C1 segment of cervical spinal cord (tissue), 14 donors: ENCODE measurements around the gene FRMPD4.

Experiments
- DNase-seq, 14 donors: peaks; one replicate each; lab custom pipeline; 2025; lab: John Stamatoyannopoulos, UW

The FRMPD4 gene

DNA sequence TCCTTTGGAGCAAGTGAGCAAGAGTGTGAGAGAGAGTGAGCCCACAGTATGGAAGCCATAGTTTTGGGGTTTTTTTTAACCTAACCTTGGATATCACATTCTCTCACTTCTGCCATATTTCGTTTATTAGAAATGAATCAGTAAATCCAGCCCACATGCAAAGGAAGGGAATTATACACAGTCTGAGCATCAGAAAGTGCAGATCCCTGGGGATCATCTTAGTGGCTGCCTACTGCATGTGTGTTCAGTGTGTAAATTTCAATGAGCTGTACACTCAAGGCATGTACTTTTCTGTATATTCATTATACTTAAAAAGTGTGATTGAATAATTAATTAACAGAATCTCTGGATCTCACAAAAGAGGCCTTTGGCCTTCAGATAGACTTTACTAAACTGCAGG lies 519.2 kb downstream of the FRMPD4 start:
- DNase-seq, result no peak

DNA sequence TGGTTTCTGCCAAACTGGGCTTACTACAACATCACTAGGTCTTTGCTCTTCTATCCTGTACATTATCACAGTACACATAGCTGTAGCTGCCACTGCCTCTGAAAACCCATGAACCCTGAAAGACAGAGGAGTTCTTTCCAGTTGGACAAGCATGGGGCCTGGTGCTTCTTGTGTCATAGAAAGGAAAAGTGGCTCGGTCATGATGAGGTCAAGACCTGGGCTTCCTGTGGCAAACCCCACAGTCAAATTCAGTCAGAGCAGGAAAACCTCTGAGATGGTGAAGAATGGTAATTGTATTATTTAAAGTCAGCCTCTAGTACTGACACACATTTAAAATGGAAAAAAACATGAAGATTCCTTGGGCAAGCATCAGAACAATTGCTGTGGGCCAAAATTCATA lies 519.6 kb downstream of the FRMPD4 start:
- DNase-seq, result no peak

DNA sequence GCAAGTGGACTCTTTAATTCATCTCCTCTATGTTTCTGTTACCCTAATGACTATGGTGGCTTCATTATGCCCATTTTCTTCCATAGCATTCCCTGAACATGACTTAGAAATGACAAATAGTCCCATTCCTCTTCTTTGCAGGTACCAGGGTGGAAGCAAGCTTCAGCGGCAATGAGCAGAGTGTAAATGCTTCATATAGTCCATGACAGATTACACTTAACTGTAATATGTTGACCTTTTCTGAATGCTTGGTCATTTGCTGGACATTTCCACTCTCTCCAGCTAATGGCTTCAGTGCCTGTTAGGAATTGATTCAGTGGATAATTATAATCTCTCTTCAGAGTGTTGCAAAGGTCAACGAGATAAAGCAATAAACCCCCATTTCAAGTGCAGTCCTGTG lies 523.2 kb downstream of the FRMPD4 start:
- DNase-seq, result no peak

DNA sequence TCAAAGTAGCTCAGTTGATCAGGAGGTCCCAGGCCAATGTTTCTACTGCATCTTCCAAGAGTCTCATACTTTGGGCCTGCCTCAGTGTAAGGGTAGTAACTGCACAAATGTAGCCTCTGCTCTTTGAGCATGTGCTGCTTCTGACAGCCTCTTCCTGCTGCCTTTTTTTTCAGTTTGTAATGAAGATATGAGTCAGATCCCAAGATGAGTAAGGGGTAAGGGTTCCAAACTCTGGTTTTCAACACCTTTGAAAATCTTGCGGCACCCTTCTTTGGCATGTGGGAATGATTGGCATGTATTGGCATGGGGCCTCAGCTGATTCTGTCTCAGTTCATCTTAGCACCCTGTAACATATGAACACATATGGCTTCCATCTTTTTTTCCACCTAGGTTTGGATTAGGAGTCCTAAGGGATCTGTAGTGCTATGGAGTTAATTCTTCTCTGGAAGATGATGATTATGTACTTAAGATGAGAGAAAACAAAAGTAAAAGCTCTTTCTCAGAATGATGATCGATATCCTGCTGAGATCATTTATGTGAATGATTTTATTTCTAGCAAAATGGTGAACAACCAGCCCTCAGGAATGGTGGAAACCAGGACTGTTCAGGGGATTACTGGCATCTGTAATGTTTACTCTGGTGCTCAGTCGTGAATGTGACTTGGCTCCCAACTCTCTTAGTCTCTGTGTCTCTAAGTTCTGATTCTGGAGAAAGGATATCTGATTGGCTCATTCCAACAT lies 534.3 kb downstream of the FRMPD4 start:
- no peak for DNase-seq

DNA sequence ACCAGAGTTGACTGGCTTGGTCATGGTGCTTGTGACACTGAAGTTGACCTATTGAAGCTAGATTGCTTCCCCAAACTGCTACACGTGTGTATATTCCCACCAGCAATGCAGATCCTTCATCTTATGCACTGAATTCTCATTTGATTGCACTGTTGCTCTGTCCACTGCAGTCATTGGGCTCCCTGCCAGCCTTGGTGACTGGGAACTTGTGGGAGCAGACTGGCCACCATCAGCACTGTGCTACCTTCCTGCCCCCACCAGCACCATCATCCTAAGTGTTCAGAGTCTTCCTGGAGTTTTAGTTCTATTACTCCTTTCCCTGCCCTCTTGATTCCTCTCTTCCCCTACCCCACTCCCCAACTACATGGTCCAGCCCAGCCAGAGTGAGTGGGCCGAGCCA lies 535.2 kb downstream of the FRMPD4 start:
- DNase-seq, result no peak

DNA sequence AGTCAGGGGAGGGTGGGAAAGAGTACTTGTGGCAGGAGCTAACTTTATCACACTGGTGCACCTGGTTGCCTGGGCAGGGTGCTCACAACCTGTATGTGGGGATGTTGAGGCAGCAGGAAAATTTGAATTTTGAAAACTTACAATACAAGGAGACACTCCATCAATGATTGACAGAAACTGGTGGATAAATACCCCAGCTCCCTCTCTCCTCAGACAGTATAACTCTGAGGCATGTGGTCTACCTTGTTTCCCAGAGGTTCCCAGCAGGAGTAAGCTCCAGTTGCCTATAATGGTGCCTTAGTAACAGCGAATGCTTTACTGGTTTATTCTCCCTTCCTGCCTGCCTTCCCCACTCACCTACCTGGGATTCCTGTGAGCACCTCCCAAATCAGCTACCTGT lies 541.2 kb downstream of the FRMPD4 start:
- DNase-seq, result no peak

DNA sequence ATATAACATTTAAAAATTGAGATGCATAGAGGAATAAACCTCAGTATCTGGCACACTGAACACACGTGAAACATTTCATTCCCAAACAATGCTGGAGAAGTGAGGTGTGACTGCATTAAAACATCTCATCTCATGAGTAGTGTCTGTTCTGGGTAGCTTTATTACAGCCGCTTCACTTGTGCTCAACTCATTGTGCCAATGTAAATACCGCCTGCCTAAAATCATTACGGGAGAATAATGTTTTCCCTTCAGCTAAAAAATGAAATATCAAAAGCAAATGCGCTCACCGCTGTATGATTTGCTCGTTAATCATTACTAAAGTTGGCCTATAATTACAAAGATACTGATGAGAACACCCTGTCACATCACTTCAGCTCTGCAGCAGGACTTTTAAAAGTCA lies 542.8 kb downstream of the FRMPD4 start:
- no peak for DNase-seq

DNA sequence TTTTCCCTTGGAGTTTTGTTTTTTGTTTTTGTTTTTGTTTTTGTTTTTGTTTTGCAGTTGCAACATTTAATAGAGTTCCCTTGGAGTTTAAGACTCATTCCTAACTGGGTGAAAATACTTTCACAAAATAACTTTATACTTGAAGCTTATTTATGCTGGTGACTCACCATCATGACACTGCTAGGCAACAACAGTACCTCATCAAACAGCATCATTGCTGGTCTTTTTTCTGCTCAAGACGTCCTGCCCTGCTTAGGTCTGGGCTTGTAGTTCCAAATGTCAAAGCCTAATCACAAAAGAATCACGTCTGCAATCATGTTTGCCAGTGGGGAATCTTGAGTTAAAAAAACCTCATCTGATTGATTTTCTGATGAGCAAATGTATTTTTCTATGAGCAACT lies 547.3 kb downstream of the FRMPD4 start:
- no peak for DNase-seq

DNA sequence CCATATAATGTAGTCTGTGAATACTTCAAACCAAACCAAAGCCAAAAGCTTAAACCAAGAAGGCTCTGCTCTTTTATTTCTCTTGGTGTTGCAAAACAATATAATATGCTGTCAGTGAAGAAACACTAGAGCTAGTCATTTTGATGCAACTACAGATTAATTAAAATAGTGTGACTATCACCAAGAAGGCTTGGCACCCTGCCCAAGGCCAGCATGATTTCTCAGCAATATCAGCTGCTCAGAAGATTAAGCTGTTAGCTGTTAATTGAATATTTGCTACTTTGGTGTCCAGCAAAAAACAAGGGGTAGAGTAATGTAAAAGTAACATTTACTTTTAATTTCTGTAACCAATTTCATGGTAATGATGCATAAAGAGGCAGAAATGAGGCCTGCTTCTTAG lies 548.1 kb downstream of the FRMPD4 start:
- DNase-seq, result no peak

DNA sequence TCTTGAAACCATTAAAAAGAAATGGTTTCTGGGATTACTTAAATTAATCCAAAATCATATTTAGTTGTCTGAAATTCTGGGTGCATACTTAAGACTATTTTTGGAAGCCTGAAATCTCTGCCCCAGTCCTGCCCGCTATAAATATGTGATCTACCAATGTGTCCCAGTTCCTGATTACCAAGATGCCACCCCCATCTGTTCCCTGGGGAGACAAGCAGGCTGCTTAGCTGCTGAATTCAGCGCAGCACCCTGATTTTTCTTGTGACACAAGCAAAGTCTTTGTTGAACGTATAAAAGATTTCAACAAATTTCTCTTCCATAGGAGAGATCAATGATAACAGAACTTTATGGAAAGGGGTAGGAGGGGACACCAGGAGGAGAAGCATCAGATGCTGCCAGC lies 552.4 kb downstream of the FRMPD4 start:
- no peak for DNase-seq

DNA sequence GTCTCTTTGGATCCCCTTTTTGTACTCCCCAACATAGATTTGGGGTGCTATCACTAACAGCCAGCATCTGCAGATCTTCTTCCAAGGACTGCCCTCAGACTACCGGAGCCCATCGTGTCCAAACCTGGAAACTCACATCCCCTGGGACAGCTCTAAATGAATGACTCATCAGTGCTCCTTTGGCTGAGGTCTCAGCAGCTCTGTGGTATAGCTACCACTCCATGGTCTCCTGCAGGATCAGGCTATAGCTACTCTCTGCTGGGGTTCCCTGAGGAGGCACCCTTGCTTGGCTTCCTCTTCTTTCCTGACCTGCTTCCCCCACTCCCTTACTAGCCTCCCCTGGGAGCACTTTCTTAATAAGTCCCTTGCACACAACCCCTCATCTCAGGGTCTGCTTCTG lies 555.5 kb downstream of the FRMPD4 start:
- no peak for DNase-seq

DNA sequence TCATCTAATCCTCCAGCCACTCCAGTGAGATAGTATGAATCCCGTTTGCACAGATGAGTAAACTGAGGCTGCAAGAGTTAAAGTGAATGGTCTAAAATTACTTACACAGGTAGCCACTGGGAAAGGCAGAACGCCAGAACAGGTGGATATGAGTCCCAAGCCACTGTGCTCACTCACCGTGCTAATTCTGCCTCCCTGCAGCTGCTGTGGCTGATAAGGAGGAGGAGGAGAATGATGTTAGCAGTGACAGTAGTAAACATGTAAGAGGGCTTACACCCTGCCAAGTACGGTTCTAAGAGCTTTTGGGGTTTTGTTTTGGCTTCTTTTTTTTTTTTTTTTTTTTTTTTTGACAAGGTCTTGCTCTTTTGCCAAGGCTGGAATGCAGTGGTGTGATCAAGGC lies 562.5 kb downstream of the FRMPD4 start:
- DNase-seq, result no peak

DNA sequence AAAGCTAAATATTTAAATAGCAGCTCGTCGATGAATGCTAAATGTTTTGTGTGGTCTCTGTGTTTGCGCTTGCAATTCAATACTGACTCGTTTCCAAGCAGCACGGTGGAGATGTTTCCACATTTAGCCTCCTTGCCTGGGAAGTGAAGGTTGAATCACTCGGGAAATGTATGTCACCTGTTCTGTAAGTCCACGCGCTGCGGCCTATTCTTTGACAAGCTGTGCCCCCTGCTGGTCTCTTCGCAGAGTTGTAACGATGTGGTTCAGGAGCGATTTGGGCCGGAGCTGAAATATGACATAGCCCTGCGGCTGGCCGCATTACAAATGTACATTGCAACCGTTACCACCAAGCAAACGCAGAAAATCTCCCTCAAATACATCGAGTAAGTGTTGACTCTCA lies 563.4 kb downstream of the FRMPD4 start:
- DNase-seq, result peak in 2 of 14 donors; percentile 1 to 3

DNA sequence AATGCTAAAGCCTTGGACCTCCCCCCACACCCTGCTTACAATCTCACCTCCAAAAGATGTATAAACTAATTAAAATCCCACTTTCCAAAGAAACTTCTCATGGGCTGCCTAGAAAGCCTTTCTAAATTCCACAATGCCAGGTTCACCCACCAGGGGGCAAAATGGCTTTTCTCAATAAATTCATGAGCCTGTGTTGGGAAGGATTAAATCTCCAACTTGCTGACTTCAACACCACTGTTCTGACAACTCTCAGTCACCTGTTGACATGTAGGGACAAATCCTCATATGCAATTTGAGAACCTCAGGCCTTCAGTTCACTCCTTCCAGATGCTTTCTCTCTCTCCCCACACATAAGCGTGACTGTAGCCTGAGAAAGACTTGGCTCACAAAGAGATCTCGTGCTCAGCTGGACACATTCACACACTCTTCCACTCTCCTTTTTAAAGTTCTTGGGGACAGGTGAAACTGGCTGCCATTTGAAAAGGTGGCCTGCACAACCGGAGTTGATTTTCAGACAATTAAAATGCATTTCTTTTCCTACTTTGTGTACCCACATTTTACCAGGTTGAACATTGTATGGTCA lies 564.3 kb downstream of the FRMPD4 start:
- no peak for DNase-seq

DNA sequence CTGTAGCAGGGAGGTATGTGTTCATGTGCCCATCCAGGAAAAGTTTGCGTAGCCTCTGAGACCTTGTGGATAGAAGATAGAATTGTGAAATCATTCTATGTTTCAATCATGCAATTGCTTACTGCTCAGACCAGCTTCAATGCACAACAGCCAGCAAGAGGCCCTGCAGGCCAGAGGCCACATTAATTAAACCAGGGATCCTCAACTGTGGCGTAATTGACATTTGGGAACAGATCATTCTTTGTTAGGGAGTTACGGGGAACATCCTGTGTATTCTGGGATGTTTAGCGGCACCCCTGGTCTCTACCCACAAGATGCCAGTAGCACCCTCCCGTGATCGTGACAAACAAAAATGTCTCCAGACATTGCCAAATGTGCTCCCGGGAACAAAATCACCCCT lies 566.4 kb downstream of the FRMPD4 start:
- DNase-seq, result no peak

DNA sequence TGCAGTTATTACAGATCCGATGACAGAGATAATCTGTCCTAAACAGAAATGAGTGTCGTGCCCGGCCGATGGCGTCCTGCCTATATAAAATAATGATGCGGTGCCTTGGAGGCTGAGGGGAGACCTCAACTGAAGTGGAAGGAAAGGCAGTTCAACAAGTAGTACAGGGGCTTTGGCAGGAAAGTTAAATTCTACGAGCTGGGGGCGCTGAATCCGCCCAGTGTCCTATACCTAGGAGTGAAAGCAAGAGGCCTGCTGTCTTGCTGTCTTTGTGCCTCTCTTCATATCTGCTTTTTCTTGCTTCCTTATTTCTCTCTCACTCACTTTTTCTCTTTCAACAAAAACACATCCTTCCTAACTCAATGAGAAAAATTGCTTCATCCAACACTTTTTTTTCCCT lies 570.8 kb downstream of the FRMPD4 start:
- no peak for DNase-seq

DNA sequence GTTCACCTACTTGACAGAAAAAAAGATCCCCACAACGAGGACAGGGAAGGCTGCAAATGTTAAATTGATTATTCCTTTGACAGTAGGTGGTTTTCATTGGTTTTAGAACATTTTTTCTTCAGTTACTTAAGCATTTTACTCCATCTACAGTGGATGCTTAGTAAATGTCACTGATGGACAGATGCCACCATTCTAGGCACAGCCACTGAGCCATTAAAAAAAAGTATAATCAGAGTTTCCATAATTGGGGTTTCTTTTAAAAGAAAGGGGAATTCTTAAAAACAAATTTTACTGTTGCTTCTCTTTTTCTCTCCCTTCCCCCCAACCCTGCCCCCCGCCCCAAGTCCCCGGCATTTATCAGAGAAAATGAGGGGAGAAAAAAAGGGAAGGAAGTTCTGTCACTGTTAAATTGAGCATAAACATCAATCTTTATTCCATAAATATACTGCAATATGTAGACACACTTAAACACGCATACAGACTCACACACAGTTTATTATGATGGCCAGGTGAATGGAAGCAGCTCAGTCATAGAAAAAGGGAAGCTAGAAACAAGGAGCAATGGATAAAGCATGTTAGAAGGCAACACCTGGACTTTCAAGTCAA lies 573.3 kb downstream of the FRMPD4 start:
- no peak for DNase-seq

DNA sequence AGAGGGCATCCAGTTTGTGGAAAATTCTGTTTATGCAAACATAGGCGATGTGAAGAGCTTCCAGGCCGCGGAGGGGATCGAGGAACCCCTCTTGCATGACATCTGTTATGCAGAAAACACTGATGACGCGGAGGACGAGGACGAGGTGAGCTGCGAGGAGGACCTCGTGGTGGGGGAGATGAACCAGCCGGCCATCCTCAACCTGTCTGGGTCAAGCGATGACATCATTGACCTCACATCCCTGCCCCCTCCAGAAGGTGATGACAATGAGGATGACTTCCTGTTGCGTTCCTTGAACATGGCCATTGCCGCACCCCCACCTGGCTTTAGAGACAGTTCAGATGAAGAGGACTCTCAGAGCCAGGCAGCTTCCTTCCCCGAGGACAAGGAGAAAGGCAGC lies 578.3 kb downstream of the FRMPD4 start:
- DNase-seq, result no peak

DNA sequence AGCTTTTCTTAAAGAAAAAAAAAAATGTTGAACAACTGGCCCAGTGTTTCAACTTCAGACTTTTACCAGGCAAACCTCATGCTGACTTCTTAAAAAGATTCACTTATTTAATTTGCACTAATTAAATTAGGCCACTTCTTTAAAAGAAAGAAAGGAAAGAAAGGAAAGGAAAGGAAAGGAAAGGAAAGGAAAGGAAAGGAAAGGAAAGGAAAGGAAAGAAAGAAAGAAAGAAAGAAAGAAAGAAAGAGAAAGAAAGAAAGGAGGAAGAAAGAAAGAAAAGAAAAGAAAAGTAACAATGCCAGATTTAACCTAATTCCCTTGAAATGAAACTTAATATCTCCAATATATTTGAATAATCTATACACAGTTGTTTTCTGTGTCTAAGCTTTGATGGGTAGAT lies 581.6 kb downstream of the FRMPD4 start:
- no peak for DNase-seq

DNA sequence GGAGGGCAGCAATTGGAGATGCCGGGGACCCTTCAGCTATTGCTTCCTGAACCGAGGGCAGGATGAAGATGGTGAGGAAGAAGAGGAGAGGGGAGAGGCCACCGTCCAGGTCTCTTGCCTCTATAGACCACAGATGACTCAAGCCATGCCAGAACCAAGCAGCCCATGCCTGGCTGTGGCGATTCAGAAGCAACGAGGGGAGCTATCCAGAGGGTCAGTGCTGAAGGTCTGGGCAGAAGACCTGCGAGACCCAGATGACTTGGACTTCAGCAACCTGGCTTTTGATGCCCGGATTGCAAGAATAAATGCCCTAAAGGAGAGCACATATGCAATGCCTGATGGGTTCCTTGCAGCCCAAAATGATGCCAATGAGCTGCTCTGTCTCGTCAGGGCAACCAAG lies 582.8 kb downstream of the FRMPD4 start:
- DNase-seq, result no peak

DNA sequence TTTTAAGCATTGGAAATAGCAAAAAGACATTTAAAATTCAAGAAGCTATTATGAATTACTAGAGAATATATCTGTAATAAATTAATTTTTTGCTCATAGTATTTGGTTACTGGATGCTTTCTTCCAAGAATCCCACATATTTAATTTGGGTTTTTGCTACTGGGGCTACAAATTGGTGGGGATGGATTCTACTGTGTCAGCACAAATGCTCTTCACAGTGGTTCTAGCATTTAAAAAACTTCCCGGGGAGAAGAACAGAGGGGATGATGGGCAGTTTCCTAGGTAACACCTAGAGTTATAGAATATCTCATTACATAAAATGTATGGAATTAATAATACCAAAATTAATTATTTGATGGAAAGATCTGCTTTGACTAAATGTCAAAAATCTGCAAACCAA lies 584.0 kb downstream of the FRMPD4 start:
- no peak for DNase-seq

DNA sequence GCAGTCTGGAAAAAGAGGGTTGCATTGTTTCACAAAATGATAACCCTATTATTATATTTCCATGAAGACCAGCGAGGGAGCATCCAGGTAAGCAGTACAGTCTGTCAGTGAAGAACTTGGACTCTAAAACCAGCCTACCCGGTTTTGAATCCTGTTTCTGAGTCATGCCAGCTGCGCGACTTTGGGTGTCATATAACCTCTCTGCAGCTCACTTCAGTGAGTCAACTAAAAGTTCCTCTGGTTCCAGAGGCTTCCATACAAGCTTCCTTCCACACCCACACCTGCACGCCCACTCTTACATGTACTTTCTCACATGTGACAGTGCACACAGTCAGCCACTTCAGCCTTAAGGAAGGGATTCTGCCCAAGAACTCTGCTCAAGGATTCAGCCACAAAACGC lies 603.1 kb downstream of the FRMPD4 start:
- DNase-seq, result no peak

DNA sequence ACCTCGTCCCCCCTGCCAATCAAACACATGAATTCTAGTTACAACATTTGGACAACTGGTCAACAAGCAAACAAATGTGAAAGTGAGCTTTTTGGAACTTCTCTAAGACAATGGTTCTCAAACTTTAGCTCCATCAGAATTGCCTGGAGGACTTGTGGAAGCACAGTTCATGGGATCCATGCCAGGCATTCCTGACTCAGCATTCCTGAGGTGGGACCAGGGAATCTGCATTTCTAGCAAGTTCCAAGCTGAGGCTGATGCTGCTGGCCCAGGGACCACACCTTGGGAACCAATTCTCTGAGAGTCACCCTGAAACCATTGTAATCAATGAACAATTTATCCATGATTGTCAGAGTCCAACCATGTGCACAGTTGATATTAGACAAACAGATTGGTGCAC lies 609.2 kb downstream of the FRMPD4 start:
- DNase-seq, result no peak
